NCI-H187 treated with DMSO at 0.1 percent for 48 hours (cell line): Measurements from ENCODE around the gene ENGASE.

ENCODE experiments used
- DNase-seq: peaks from one replicate; lab custom pipeline; 2025; lab: John Stamatoyannopoulos, UW

The ENGASE gene

DNA sequence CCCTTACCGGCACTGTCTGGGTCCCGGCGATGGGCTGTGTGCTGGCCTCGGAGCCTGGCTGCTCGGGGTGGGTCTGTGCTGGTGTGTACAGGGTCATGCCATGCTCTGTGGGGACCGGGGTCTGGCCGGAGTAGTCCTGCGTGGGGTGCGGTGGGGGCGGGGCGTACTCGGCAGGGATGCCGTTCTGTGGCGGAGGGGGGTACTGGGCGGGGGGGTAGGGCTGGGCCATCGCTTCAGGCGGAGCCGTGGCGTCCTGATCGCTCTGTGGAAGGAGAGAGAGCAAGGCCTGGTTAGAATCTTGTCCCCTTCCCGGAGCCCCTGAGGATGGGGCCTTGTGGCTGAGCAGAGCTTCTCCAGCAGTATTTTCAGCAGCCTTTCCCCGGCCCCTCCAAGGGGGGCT, 40.9 kb downstream of the ENGASE start:
- no peak for DNase-seq

DNA sequence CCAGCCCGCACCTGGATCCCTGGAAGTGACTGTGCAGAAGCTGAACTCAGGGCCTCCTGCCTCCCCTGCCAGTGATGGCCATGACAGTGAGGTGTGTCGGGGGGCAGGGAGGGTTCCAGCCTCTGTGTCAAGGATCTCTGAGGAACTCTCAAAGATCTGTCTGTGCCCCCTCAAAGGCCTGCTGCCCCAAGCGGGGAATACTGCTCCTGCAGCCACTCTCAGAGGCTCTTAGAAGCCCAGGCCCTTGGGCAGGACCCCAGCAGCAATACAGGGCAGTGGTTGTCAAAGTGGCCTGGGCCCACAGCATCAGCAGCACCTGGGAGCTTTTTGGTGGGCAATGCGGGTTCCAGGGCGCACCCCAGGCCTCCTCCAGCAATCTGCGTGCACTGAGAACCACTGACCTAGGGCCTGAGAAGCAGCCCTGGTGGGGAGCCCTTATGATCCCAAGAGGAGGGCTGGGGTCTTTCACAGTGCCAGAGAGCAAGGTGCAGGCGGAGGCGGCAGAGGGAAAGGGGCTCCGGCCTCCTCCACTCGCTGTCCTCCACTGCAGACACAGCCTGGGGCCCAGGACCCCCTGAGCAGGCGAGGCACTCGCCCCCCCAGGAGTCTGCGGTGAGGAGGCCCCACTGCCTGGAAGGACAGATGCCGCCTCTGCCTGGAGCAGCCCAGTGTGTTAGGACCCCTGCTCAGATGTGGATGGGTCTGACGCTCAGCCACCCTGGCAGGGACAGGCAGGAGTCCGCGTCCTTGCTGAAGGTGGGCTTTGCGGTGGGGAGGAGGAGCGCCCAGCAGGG, 42.1 kb downstream of the ENGASE start:
- no peak for DNase-seq

DNA sequence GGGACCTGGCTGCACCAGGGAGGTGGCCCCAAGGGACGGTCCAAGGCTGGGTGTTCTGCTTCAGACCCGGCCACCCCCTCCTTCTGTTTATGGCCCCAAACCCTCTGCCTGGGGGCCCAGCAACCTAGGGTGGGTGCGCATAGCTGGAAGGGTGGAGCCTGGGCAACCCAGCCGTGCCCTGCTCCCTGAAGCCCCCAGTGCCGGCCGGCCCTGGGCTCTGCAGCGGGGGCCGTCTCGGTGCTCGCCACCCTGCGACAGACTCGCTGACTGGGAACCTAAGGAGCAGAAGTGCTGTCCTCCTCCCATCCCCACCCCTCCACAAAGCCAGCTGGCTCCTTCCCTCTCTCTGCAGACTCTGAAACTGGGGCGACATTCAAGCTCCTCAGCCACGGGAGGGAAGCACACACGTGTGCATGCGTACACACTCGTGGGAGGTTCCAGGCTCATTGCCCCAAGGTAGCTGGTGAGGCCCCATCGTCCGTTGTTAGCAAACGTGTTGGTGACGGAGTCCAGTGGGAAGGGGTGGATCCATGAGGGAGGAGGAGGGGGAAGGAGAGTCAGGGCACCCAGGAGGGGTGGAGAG, 43.4 kb downstream of the ENGASE start:
- DNase-seq, result no peak

DNA sequence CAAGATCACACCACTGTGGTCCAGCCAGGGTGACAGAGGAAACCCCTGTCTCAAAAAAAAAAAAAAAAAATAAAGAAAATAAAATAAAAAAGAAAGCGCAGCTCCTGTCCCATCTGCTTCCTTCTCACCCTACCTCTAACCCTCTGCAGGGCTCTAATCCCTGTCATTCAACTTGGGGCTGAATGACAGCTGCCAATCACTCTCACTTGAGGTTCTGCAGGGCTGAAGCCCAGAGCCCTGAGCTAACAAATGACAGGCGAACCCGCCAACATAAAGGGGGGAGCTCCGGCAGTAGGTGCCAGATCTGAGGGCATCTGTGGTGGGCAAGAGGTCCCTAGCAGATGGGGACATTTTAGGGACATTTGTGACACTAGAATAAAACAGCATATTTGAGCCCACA, 44.3 kb downstream of the ENGASE start:
- DNase-seq, result no peak

DNA sequence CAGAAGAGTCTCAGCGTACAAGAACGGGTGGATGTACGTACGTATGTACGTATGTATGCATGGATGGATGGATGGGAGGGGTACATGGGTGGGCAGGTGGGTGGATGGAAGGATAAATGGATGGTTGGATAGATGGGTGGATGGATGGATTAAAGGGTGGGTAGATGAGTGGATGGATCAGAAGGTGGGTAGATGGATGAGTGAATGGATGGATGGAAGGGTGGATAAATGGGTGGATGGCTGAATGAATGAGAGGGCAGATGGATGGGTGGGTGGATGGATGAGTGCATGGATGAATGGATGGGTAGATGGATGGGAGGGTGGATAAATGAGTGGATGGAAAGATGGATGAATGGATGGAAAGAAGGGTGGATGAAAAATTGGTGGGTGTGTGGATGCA, 45.6 kb downstream of the ENGASE start:
- no peak for DNase-seq

DNA sequence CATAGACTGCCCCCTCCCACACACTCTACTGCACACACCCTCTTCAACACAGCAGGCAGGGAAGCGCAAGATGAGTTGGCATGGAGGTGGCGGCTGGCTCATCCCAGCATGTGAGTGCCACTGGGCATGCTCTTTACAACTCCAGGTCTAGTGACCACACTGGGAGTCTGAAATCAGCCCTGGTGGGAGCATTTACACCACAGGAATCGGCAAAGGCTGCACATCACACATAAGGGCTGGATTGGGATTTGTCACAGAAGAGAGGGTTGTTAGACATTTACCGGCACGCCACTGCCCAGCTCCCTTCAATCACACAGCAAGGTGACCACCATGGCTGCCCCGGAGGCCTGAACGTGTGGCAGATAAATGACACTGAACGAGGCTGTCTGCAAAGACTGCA, 49.4 kb downstream of the ENGASE start:
- DNase-seq, result no peak

DNA sequence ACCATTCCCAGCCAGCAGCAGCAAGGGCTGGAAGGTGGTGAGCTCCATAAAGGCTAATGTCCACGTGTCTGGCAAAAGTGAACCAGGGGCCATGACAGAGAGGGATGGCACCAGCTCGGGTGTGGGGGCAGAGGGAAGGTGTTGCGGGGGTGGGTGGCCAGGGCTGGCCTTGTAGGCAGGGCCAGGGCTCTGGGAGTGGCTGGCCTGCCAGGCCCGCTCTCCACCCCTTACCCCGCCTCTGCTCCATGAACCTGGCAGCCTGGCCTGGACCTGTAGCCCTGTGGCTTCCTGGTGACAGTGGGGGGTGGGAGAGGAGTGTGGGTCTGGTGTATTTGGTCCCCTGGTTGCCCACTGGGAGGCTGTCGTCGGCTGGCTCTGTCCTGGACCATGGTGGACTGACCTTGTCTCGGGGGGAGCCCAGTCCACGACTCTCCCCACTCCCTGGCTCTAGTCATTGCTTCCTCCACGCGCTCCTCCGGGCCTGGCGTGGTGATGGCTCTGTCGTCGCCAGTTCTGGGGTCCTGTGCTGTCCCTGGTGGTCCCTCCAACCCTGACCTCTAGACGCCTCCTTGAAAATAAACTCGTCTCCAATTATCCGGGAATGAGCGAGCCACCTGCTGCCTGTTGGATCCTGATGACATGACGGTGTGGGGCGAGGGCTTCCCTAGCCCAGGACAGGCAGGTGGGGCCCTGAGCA, 50.0 kb downstream of the ENGASE start:
- DNase-seq, result no peak

DNA sequence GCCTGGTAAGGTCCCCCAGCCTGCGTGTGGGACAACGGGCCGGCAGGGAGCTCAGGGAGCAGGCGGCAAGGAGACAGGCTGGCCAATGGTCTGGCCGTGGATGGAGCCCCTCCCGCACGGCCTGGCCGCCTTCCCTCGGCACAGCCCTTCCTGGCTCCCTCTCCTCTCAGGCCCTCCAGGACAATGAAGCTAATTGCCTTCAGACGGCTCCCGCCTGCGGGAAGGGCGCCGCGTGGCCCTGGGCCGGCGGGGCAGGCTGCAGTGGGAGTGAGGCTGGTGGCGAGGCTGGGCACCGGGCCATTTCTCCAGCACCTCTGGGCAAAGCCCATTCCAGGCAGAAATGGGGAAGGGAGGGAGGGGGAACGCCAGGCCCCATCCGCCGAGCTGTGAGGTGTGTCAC, 50.9 kb downstream of the ENGASE start:
- no peak for DNase-seq

DNA sequence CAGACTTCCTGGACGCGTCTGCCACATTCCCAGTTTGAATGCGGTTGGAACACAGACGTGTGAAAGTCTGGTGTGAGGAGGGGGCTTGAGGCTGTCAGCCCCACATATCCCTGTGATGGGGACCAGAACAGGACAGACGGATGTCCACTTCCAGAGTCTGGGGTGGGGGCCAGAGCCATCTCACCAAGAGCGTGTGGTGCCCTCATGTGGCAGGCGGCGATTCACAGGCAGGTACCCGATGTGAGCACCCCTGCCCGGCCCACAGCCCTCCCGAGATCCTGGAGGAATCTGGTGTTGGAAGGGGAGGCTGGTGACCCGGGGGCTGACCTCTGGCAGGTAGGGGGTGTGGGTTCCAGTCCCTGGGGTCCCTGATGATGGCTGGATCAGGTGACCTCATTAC, 51.5 kb downstream of the ENGASE start:
- no peak for DNase-seq

DNA sequence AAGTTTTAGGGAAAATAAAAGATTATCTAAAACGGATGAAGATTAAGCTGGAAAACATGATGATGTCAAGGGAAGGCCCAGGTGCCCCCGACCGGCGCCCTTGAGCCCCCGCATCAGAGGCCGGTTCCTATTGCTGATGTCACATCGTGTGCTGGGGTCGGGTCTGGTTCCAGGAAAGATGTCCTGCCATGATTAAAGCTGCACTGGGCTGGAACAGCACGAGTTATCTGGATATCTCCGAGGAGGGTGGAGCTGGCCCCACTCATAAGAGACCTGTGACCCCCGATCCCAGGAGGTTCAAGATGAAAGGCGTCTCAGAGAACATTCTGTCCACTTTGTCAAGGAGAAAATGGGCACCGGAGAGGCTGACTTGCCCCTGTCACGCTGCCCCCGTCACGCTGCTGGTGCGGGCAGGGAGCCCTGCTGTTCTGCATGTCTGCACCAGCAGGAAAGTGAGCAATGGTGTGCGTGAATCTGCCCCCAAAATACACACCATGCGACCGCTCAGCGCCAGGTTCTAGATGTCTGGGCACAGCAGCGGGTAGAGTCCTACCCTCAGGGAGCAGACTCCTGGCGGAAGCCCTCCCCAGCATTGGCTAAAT, 53.0 kb downstream of the ENGASE start:
- DNase-seq, result no peak

DNA sequence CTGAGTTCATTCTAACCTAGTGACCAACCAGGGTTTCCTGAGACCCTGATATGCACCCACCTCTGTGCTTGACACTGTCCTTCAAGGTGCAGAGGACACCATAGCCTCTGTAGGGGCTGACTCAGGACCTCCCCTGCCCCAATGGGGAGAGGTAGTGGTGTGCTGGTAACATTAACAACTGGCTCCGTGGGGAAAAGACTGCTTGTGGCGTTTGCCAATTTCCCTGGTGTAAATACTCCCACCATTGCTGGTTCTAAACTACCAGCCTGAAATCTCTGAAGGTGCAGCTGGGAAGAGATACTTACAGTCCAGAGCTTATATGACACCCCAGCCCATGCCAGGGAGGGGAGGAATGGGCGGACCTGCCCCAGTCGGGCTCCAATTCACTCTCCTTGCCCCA, 54.9 kb downstream of the ENGASE start:
- DNase-seq, result no peak

DNA sequence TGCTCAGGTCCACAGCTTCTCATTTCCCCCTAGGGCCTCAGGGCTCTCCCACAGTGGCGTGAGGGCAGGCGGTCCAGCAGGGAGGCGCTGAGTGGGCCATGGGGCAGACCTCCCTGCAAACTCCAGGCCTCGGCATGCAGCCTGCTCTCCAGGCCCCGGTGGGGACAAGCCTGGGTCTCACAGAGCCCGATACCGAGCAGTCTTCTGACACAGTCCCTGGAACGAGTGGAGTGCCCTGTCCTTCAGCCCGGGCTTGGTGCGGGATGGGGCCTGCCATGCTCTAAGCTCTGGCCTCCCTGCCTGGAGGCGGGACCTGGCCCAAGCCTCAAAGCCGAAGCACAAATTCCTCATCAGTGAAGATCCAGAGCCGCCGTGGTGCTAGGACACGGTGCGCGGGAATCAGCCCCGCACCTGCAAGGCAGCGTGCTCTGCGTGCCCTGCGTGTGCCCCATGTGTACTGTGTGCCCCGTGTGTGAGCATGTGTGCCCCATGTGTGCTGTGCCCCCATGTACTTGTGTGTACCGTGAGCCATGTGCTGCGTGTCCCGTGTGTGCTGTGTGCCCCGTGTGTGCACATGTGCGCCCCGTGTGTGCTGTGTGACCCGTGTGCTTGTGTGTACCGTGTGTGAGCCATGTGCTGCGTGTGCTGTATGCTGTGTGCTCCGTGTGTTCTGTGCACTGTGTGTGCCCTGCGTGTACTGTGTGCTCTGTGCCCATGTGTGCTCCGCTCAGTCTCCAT, 56.1 kb downstream of the ENGASE start:
- no peak for DNase-seq

DNA sequence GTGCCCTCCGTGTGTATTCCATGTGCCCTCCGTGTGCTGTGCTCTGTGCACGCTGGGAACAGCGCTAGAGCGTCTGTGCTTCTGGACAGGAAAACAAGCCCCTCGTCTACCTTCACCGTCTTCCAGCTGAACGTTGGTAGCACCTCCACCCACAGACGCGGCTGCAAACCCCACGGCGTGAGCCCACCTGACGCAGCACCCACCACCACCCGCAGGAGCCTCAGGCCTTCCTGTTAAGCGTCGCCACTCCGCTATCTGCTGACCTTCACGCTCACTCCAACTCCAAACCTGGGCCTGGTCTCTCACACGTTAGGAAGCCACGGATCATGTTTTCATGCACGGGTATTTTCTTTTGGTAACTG, 56.6 kb downstream of the ENGASE start:
- no peak for DNase-seq

DNA sequence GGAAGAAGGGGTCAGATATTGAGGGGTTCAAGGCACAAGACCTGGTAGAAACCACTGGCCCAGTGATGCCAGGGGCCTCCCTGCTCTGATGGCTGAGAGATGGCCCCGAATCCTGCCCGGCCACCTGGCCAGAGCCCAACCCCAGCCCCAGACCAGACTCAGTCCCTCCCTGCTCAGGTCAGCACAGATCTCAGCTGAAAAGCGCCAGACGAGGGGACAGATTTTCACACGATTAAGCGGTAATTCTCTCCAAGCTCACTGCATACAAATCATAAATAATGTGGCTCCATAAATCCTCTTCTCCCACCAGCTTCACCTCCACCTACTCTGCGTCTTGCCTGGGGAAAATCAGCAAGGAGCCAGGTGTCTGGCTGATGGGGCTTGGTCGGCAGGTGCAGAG, 57.1 kb downstream of the ENGASE start:
- no peak for DNase-seq

DNA sequence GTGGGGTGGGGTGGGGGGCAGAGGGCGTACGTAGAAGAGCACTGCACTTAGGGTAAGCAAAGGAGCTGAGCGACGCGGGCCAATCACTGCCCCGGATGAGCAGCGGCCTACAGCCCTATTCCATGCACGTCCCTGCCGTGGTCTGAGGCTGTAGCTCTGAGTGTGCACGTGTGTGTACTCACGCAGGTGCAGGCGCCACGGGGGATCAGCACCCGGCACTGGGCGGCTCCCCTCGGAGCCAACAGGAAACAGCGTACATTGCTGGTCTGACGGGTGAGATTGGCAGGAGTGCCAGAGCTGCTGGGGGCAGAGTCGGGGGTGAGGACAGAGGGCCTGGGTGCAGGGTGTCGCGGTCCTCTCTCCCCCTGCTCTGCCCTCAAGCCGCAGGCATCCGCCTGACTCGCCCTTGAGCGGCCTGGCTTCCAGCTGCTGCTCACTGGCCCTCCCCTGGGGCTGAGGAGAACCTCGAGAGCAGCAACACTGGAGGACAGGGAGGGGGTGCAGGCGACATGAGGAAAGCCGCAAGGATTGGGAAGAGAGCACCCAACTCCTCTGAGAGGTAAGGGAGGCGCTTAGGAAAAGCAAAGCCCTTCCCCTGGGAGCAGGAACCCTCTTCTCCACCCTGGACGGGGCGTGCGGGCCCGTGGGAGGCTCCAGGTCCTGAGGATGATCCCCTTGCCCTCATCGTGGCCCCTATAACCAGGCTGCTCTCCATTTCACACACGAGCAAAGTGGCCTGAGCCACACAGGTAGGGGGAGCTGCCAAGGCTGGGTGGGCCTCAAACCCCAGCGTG, 57.8 kb downstream of the ENGASE start:
- DNase-seq, result peak; percentile 39

DNA sequence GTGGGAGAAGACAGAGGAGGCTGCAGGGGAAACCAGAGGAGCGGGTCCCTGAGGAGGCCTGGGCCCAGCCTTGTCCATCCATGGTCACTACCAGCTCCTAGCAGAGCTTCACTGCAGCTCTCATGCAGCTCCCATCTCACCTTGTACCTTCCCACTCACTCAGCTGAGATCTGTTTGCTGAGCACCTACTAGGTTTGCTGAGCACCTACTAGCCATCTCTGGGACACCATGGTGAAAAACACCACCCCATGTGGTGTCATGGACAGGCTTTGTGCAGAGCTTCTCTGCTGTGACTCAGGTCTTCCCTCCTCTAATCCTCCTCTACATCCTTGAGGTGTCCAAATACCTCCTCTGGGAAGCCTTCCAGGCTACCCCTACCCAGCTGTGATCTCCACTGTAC, 58.6 kb downstream of the ENGASE start:
- no peak for DNase-seq

DNA sequence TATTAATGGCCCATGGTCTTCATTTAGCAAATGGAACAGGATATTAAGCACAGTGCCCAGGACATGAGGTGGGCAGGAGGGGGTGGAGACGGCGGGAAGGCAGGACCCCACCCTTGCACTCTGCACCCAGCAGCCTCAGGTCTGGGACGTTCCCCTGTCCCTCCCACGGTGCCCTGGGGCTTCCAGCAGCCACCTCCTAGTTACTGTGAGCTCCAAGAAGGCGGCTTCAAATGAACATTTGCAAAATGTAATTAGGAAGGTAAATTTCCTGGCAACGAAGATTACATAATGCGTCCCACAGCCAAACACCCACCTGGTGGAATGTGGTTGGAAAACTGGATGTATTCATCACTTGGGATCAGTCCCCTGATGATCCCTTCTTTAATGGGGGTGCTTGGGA, 59.4 kb downstream of the ENGASE start:
- DNase-seq, result no peak

DNA sequence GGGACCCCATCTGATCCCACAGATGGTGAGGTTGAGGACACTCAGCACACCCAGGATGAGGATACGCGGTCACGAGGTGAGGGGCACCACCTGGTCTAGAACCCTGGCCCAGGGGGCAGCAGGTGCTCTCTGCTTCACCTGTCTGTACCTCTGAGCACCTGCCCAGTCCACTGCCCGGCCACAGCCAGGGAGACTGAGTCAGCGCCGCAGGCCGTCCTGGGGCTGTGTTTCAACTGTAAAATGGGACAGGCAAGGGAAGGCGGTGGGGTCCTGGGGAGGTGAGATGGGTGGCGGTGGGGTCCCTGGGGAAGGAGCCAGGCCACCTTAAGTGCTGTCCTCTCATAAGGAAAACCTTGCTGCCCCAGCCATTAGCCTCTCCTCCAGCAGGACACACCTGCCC, 60.4 kb downstream of the ENGASE start:
- DNase-seq, result no peak

DNA sequence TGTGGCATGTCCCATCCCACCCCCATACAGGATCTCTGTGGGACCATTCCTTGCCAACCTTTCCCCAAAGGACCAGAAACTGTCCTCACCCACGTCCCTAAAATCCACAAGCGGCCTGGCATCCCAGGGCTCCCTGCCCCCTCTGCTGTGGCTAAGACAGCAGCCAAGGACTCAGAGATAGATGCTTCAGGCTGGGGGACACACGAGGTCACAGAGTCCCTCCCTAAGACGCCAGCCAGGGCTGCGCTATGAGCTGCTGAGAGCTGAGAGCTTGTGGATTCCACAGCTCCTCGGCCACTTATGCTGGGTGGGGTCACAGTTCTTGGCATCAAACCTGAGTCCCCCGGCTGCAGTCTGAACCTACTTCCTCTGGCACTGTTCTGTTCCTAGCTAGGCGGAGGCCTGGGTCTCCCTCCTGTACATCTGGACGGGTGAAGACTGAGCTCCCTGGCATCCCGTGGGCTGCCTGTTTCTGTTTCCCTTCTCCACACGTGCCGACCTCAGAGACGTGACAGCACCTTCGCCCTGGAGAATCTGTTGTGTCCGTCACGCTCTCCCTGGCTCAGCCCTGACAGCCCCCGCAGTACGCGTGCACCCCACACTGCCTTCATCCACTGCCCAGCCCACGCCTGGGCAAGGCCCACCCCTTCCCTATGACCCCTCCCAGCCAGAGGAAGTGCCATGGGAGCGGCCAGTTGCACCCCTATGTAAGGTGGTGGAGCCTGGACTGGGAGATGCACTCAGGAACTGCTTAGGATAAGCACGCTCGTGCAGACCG, 61.2 kb downstream of the ENGASE start:
- DNase-seq, result no peak
